Type B pancreatic cell (in vitro differentiated cells): ENCODE measurements around the gene RBBP5. TPM values are rescaled to one million over a fixed set of nuclear protein-coding genes. Genes with fewer than 3 reads are reported as not detected.

Experiments
- DNase-seq: peaks from one replicate; pipeline ENCODE4 v3.0.0; 2021; ENCODE audit warnings: mixed read lengths; ENCODE audit not compliant: unreplicated experiment; ENCODE audit errors: extremely low spot score
- H3K27ac Mint-ChIP-seq: 2 replicates; pipeline ENCODE4 v1.8.0; 2021; ENCODE audit warnings: mild to moderate bottlenecking, mixed read lengths
- H3K27me3 Mint-ChIP-seq: 2 replicates; pipeline ENCODE4 v1.8.0; 2021; ENCODE audit warnings: mixed read lengths
- H3K36me3 Mint-ChIP-seq: 2 replicates; pipeline ENCODE4 v1.8.0; 2021; ENCODE audit warnings: mixed read lengths
- H3K4me1 Mint-ChIP-seq: one replicate; pipeline ENCODE4 v1.8.0; 2021; ENCODE audit warnings: mixed read lengths; ENCODE audit not compliant: unreplicated experiment
- H3K4me3 Mint-ChIP-seq: 2 replicates; pipeline ENCODE4 v1.8.0; 2021; ENCODE audit warnings: mild to moderate bottlenecking, mixed read lengths
- H3K9me3 Mint-ChIP-seq: 2 replicates; pipeline ENCODE4 v1.8.0; 2021; ENCODE audit warnings: mixed read lengths
- total RNA-seq: library from RNA; stranded (reverse); gene quantifications from 2 replicates; pipeline ENCODE4 v1.2.1, GENCODE V29; 2021; ENCODE audit warnings: low replicate concordance
- TF ChIP-seq, protein P1 (sequence below): fragments of 200-600 bp; sonication (generic); conservative IDR thresholded peaks from 2 replicates; pipeline ENCODE4 v1.5.0; 2021; ENCODE audit warnings: antibody characterized with exemption, mild to moderate bottlenecking

The RBBP5 gene
- total RNA-seq, 1 donor from 2014 or later: 21.4 TPM

DNA sequence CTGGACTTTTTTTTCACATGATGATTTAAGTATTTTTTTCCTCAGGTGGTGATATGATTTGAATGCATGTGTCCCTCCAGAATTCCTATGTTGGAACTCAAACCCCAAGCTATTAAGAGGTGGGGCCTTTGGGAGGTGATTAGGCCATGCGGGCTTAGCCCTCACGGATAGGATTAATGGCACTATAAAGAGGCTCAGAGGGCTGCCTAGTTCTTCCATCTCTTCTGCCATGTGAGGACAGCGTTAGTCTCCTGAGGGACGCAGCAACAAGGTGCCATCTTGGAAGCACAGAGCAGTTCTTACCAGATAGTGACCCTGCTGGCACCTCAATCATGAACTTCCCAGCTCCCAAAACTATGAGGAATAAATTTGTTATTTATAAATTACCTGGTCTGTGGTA lies 18.3 kb upstream of the RBBP5 start:
- no peak overlapping the region for H3K27ac Mint-ChIP-seq
- no peaks in the 10 kb centered on the region for H3K9me3 Mint-ChIP-seq
- no peaks in the 10 kb centered on the region for H3K36me3 Mint-ChIP-seq
- no peak for DNase-seq
- H3K4me3 Mint-ChIP-seq: no peak overlapping the region
- H3K4me1 Mint-ChIP-seq: peaks cover 11% of the 10 kb centered on the region
- TF ChIP-seq, protein P1, sequence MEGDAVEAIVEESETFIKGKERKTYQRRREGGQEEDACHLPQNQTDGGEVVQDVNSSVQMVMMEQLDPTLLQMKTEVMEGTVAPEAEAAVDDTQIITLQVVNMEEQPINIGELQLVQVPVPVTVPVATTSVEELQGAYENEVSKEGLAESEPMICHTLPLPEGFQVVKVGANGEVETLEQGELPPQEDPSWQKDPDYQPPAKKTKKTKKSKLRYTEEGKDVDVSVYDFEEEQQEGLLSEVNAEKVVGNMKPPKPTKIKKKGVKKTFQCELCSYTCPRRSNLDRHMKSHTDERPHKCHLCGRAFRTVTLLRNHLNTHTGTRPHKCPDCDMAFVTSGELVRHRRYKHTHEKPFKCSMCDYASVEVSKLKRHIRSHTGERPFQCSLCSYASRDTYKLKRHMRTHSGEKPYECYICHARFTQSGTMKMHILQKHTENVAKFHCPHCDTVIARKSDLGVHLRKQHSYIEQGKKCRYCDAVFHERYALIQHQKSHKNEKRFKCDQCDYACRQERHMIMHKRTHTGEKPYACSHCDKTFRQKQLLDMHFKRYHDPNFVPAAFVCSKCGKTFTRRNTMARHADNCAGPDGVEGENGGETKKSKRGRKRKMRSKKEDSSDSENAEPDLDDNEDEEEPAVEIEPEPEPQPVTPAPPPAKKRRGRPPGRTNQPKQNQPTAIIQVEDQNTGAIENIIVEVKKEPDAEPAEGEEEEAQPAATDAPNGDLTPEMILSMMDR: no peak
- H3K27me3 Mint-ChIP-seq: no peaks in the 10 kb centered on the region

DNA sequence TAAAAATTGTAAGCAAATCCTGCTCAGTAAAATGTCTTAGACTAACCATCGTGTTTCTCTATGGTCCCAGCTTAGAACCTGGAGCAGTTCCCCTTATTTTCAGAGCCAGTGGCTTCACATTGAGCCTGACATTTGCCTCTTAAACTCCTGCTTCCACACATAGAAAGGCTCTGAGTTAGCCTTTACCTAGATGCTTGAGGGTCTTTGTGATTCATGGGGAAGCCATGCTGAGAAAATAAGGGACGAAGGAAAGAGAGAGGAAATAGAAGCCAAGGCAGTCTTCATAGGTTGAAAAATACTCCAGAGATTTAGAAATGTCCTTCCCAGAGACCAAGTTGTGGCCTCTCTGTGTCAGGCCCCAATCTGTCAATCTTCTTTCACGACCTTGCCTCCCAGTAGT lies 16.1 kb upstream of the RBBP5 start:
- no peak overlapping the region for H3K4me3 Mint-ChIP-seq

DNA sequence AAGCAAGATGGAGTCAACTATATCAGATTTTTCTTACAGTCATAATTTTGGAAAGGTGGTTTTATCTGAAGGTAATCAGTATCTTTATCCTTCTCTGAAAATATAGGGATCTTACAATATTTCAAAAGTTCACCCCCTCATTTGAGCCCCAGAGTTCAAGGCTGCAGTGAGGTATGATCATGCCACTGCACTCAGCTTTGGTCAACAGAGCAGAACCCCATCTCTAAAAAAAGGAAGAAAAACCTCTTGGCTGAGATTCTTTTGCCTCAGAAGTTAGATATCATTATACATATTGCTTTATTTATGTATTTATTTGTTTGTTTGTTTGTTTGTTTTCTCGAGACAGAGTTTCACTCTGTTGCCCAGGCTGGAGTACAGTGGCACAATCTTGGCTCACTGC lies 11.5 kb upstream of the RBBP5 start:
- H3K36me3 Mint-ChIP-seq: no peaks in the 10 kb centered on the region
- no peak overlapping the region for H3K27ac Mint-ChIP-seq
- H3K27me3 Mint-ChIP-seq: no peaks in the 10 kb centered on the region
- H3K4me1 Mint-ChIP-seq: no peaks in the 10 kb centered on the region
- TF ChIP-seq, protein P1: no peak
- H3K9me3 Mint-ChIP-seq: no peaks in the 10 kb centered on the region
- no peak for DNase-seq
- H3K4me3 Mint-ChIP-seq: no peak overlapping the region

More for the DNA sequence above, 16.1 kb upstream of the RBBP5 start:
- no peak for DNase-seq
- Mint-ChIP-seq H3K9me3 (no peaks in the 10 kb centered on the region), H3K27me3 (no peaks in the 10 kb centered on the region), H3K27ac (no peak overlapping the region), H3K4me1 (no peaks in the 10 kb centered on the region), H3K36me3 (no peaks in the 10 kb centered on the region)
- TF ChIP-seq, protein P1: no peak

DNA sequence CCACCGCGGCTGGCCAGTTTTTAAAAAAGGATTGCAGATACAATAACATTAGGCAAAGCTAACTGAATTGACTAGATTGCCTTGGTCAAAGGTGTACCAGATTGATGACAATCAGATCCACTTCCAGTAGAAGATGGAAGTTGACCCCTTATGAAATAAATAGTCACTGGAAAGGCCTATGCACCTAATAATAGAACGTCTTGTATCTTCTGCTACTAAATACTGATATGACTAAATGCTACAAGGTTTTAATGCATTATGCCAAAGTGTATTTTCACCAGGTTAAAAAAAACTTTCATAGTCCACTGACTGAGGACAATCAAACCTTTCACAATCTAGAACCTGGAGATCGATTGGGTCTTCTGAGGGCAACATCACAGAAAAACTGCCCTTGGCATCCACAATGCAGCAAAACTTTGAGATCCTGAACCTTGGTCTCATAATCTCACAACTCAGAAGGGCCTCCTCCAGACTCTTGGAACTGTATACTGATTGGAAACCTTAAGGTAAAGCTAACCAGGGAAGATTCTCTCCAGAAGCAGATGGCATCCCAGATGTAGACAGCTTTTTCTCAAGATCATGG lies 7.8 kb upstream of the RBBP5 start:
- DNase-seq: no peak
- TF ChIP-seq, protein P1: no peak
- no peak overlapping the region for H3K27ac Mint-ChIP-seq
- H3K27me3 Mint-ChIP-seq: no peaks in the 10 kb centered on the region
- no peaks in the 10 kb centered on the region for H3K4me1 Mint-ChIP-seq
- H3K36me3 Mint-ChIP-seq: no peaks in the 10 kb centered on the region
- no peaks in the 10 kb centered on the region for H3K9me3 Mint-ChIP-seq
- H3K4me3 Mint-ChIP-seq: no peak overlapping the region

DNA sequence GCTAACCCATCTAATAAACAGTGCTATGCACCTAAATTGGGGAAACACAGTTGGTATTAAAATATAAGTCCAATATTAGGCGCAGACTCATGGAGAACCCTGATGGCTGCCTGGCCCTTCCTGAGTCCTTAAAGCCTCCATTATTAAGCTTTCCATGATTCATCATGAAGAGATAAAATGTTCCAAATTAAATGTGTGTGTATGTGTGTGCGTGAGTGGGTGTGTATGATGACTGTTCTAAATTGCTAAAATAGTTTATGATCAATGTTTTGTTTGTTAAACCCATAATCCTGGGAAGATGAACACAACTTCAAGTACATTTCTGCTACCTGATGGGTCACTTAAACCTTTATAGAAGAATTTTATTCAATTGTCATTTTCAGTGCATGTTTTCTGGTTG lies 6.3 kb upstream of the RBBP5 start:
- H3K4me3 Mint-ChIP-seq: no peak overlapping the region
- no peaks in the 10 kb centered on the region for H3K27me3 Mint-ChIP-seq
- no peaks in the 10 kb centered on the region for H3K9me3 Mint-ChIP-seq
- DNase-seq: no peak
- no peaks in the 10 kb centered on the region for H3K4me1 Mint-ChIP-seq
- no peak overlapping the region for H3K27ac Mint-ChIP-seq
- no peaks in the 10 kb centered on the region for H3K36me3 Mint-ChIP-seq
- TF ChIP-seq, protein P1: no peak

DNA sequence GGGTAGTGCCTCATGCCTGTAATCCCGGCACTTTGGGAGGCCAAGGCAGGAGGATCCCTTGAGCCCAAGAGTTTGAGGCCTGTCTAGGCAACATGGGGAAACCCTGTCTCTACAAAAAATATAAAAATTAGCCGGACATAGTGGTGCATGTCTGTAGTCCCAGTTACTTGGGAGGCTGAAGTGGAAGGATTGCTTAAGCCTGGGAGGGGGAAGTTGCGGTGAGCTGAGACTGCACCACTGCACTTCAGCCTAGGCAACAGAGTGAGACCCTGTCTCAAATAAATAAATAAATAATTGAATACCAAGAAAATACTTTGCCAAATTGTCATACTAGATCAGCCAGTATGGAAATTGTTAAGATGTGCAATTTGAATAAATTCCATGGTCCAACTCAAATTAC lies 5.9 kb upstream of the RBBP5 start:
- DNase-seq: no peak
- no peaks in the 10 kb centered on the region for H3K9me3 Mint-ChIP-seq
- H3K27me3 Mint-ChIP-seq: no peaks in the 10 kb centered on the region
- peaks cover 3% of the 10 kb centered on the region for H3K4me1 Mint-ChIP-seq
- H3K4me3 Mint-ChIP-seq: no peak overlapping the region
- no peaks in the 10 kb centered on the region for H3K36me3 Mint-ChIP-seq
- no peak overlapping the region for H3K27ac Mint-ChIP-seq
- TF ChIP-seq, protein P1: no peak
